Superior temporal gyrus (tissue), 1 donor: ENCODE results near the gene SLC4A2.
A peak's percentile ranks its signal among the peaks of the same experiment; 100 is the strongest.

ENCODE experiments used
- DNase-seq: peaks from one replicate; pipeline ENCODE4 v3.0.0-alpha.2; 2016; ENCODE audit errors: extremely low spot score

The SLC4A2 gene

GRCh38 chr7:151115121-151115835, 55.9 kb downstream of the SLC4A2 start:
- DNase-seq = no peak

- DNase-seq = no peak
Observed at GRCh38 chr7:151115836-151116418, 56.5 kb downstream of the SLC4A2 start.

DNA sequence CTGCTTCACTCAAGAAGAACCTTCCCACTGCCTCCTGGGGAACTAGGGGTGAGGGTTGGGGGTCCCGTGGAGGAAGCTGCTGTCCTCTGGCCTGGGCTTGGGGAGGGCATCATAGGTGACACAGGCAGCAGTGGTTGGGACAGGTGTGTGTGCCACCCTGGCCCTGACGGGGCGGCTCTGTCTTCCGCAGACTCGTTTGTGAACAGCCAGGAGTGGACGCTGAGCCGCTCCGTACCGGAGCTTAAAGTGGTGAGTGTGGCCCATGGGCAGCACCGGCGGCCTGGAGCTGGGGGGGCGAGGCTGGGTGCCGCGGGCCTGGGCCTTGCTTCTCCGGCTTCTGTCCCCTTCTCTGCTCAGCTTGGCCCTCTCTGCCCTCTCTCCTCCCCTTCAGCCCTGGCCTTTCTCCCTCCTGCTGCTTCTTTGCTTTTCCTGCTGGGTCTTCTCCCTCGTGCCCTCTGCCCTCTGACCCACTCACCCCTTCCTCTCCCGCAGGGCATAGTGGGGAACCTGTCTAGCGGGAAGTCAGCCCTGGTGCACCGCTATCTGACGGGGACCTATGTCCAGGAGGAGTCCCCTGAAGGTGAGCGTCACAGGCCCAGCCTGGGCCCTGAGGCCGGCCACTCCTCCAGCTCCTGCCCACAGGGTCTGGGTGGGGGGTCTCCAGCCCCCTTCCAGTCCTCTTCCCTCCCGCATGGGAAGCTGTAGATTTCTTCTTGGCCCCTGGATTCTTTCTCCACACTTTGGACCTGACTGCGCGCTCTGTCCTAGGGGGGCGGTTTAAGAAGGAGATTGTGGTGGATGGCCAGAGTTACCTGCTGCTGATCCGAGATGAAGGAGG, 57.4 kb downstream of the SLC4A2 start:
- DNase-seq = no peak

- DNase-seq = no peak
Observed at GRCh38 chr7:151117565-151117964, 58.2 kb downstream of the SLC4A2 start.

GRCh38 chr7:151118108-151119054, 59.0 kb downstream of the SLC4A2 start:
- DNase-seq = no peak

DNA sequence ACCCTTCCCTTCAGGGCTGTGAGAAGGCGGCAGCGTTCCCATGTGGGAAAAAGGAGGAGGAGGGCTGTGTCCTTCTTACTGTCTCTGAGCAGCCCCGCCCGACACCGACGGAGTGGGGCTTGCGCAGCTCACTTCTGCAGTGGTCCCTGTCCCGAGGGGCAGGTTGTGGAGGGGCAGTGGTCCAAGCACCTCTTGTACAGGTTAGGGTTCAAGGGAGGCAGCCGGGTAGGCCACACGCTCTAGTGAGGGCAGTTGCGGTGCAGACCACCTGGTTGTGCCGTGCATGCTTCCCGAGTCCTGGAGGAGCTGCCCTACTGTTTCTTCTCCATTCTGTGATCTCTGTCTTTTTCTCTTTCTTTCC, 59.6 kb downstream of the SLC4A2 start:
- DNase-seq = no peak

- DNase-seq = peak; percentile 33
Observed at GRCh38 chr7:151119902-151120301, 60.5 kb downstream of the SLC4A2 start.

GRCh38 chr7:151120896-151121295, 61.5 kb downstream of the SLC4A2 start:
- DNase-seq = no peak

DNA sequence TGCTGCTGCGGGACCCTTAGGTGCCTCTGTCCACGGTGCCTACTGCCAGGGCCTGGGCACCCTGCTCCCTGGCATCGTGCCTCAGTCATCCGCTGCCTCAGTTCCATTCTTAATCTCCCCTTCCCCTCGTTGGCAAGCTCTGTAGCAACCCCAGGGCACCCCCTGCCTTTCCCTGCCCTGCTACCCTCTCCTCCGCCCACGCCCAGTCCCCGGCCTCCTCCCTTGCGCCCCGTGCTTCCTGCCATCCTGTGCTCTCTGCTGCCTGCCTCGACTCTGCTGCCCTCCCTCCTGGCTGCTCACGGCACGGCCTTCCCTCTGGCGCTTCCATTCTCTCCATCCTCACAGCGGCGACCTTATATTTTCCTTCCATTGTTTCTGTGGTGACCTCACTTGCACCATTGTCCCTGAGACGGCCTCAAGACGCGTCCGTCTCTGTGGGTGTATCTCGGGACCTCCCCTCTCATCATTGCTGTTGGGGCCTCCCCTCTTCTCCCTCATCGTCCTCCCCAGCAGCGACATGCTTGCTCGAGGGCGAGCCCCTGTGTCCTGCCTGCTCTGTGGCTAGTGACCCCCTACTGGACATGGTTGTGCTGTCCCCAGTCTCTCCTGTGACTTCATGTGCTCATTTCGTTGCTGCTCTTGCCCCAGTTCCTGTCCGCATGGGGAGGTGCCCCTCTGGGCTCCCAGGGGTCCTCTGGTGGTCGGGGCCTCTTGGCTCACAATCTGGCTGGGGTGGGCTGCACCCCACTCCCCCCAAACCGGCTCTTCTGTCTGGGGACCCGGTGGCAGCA, 62.2 kb downstream of the SLC4A2 start:
- no peak for DNase-seq

GRCh38 chr7:151122276-151122675, 62.9 kb downstream of the SLC4A2 start:
- DNase-seq = no peak

DNA sequence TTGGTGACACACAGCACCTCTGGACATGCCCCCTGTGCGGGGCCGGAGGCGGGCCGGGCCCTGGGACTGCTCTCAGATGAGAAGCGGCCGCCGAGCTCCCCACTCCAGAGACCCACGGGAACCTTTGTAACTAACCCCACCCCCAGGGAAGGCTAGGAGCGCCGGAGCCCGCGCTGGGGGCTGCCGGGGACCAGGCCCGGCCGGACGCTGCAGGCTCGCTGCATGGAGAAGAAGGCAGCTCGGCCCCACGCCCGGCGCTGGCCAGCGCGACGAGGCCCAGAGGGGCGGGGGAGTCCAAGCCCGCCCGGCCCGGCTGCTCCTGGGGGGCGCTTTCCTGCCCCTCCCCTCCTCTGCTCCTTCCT, 63.4 kb downstream of the SLC4A2 start:
- no peak for DNase-seq

DNA sequence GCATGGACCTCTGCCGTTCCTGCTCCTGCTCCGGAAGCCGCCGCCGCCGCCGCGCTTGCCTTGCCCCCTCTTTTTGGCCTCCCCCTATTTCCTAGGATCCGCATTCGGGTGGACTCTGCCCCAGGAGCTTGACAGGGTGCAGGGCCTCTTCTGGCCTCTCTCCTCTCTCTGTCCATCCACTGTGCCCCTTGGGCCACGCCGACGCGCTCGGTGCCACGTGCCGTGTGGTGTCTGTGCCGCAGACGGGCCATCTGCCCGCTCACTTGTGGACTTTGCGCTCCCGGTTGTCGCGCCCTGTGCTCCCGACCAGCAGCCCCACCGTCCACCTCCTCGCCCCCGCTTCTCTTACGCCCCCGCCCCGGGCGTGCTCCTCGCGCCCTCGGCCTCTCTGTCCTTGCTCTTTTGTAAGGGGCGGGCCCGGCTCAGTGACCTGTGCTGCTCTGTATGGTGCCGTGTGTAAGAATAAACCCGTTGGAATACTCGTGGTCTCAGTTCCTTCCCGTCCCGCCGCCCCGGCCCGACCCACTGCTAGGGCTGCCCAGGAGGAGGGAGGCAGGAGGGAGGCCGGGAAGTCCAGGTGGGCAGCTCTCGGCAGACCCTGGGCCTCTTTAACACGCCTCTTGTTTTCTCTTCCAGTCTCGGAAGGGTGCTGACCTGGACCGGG, 63.9 kb downstream of the SLC4A2 start:
- DNase-seq = no peak

GRCh38 chr7:151123822-151124464, 64.6 kb downstream of the SLC4A2 start:
- DNase-seq = peak; percentile 93

- DNase-seq = no peak
Observed at GRCh38 chr7:151124481-151124880, 65.1 kb downstream of the SLC4A2 start.

- no peak for DNase-seq
Observed at GRCh38 chr7:151124899-151125399, 65.6 kb downstream of the SLC4A2 start.

DNA sequence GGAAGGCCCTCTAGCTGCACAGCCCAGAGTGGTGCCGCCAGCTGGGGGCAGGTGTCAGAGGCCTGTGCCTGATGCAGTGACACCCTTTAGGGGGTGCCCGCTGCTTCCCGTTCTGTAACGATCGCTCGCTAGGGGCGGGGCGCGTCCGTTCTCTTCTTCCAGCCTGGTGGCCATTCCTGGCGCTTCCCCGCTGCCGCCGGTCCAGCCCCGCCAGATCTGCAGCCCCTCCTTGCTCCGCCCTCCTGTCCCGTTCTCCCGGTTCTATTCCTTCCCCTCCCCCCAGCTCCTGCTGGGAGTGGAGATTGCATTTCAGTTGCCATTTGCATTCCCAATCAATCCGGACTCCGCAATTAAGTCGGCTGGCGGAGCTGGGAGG, 66.1 kb downstream of the SLC4A2 start:
- DNase-seq = no peak

DNA sequence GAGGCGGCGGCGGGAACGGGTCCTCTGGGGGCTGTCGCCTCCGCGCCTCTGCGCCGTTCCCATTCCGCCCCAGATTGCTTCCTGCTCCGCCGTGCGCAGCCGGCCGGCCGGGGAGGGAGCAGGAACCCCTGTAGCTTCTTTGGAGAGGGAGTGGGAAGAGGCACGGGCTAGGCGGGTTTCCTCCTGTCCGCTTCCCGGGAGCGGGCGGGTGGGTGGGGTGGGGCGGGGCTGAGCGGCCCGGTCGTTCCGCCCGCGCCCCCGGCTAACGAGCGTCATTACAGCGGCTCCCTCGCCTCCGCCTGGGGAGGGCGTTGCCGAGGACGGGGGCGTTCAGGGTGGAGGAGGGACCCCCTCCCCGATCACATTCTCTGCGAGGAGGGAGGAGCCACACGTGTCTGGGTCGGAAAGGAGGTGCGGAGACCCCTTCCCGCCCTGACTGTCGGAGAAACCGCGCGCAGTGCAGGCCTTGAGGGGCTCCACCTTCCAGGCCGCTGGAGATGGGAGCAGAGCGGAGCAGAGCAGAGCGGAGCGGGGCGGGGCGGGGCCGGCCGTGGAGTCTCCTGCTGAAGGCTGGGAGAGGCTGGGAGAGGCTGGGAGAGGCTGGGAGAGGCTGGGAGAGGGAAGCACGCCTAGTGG, 66.6 kb downstream of the SLC4A2 start:
- no peak for DNase-seq
